HG03097 (cell line): ENCODE results near the gene GSDME.

Experiments
- ATAC-seq: cut with Tn5 transposase; IDR thresholded peaks from one replicate; pipeline ENCODE4 v1.9.1; 2021; ENCODE audit not compliant: unreplicated experiment, low FRiP score

GSDME gene

DNA sequence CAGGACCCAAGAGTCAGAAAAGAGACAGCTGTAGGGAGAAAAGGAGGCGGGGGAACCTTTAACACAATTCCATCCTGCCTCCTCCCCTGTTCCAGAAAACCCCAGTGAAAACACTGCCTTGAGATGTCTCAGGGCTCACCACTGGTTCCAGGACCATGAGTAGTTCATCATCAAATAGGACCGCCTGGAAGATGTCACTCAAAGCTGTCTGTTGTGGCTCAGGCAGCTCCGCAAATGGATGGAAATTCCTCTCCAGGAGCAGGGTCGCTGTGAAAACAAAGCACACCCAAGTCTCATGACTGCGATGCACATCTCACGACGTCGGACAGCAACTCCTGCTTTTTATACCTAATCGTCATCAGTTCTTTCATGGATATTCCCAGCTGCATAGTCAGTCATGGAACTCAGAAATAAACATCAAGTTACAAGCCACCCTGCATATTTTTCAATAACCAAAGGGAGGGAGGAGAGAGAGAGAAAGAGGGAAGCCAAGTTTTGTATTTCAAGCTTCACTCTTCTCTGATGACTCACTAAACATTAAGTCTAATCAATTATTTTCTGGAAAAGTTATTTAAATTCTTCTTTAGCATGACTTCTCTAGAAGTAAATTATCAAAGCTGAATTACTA, 49.2 kb downstream of the GSDME start:
- no peak for ATAC-seq

DNA sequence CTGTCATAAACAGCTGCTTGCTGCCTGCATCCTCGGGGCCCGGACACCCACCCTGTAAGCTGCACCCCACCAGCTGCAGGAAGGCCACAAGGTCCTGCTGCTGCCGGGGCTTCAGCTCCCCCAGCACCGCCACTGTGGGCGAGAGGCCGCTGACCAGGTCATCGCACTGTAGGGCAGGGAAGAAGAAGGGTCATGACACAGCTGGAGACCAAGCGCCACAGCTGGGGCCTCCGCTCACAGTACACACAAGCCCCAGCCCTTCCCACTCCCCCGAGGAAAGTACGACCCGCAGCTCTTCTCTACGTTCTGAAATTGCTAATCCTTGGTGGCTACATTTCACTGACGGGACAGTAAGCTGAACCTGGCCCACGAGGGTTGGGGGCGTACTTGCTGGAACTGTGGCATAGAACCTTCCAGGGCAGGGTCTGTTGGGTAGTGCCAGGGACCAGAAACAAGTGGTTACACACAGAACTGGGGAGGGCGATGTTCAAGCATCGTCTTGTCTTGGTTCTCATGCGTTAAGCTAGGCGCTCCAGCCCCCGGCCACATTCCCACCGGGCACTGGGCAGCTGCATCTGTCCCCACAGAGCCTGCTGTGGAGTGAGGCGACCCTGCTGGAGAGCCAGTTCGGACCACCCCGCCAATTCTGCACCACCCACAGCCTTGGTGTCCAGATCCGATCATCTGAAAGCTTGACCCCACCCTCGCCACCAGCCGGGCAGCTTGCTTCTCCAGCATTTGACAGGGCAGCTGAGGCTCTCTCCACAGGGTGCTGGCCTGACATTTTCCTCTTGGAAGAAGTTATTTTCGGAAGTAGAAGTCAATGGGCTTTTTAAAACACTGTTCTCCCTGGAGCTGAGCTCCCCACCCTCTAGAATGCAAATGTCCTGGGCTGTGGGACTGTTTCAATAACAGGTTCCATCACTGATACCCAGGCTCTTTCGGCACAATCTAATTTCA, 50.8 kb downstream of the GSDME start:
- no peak for ATAC-seq

DNA sequence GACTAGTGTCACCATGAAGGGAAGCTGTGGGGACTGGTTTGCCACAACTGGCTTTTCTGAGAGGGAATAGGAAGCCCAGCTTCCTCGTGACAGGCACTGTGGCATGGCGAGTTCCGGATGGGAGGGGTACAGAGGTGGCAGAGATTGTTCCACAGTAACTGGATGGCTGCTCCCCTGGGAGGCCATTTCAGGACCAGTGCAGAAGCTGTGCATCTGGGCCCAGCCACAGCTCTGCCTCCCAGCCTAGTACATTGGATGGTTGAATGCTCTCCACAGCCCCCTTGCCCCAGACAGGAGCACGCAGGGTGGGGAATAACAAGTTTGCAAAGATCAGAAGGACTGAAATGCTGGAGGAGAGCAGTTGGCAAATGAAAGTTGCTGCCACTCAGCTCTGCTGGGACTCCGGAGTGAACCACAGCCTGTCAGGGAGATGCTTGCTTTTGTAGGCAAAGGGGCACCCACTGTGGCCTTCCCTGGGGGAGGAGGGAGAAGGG, 51.8 kb downstream of the GSDME start:
- ATAC-seq: no peak

DNA sequence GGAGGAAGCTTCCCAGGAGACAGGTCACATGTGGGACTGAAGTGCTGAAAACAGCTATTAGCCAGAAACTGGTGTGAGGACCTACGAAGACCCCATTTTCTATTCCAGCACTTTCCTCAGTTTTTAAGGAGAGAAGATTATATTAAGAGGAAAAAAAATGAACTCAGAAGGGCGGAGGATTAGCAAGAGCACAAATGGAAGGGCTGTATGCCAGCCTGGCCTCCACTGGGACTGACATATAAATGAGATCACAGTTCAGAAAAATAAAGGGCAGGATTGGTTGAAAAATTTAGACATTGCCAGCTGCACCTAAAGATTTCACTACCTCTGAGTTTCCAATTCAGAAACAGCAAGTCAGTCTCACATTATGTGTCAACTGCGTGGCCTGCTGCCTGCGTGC, 53.0 kb downstream of the GSDME start:
- ATAC-seq: no peak

DNA sequence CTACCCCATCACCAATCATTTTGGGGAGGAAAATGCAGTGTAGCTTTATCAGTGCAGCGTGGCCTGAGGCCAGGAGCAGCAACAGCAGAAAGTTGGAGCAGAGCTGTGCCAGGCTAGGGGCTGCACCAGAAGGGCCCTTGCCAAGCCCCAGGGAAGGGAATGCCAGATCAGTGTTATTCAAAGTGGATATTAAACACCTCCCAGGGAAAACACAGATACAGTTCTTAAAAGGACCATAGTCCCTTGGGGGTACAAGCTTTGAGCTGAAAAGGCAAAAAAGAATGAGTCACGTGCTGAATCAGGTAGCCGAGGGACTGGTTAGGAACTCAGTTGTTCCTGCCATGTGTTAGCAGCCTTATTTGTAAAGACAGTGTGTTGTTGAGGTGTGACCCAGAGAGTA, 54.0 kb downstream of the GSDME start:
- ATAC-seq: no peak

DNA sequence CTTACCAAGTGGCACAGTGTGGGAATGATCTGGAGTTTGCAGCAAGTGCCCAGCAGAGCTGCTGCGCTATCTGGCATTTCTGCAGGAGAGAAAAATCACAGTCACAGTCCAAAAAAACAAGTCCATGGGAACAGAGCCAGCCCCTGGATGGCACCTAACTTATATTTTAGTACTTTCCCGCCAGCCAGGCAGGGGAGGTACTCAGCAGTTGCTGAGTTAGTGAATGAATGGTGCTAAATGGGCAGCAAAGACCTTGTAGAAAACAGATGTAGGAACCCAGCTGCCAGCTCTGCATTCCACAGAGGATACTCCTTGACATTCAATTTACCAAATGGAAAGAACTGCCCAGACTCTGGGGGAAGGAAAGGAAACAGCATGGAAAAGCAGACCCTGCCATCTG, 54.5 kb downstream of the GSDME start:
- ATAC-seq: no peak

DNA sequence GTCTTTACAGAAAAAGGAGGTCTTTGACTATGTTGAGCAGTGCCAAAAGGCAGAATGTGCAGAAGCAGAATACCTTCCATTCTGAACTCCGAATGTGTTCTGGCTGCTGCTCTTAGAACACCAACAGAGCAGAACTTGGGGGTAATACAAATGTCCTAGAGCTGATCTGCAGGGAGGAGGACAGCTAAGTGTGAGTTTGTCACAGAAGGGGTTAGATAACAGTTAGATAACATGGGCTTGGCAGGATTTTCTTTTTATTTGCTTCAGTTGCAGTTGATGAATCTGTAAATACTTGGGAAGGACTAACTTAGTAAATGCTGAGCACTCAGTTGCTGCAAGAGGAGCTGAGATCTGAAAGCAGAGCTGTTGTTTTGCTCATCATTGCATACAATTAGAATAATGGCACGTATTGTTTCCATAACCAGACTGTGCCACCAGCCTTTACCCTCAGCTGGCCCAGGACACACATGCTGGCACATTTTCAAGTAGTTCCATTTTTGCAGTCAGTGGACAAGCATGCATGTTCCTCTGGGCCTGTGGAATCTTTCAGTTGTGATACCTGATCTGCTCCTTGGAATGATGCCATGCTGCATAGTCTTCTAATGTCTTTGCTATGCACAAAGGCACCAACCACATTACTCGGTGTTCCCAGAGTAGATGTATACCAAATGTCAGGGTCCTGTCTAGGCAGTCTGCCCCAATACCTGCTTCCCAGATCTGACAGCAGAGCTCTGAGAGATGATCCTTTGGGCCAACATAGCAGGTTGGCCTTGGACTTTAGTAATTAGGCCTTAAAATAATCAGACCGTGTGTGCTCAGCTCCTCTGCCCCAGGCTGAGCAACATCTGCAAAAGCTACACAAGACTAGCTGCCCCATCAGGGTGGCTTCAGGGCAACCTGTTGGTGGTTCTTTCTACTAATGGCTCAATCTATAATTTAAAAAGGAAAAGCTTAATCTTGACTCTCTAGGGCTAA, 55.7 kb downstream of the GSDME start:
- no peak for ATAC-seq

DNA sequence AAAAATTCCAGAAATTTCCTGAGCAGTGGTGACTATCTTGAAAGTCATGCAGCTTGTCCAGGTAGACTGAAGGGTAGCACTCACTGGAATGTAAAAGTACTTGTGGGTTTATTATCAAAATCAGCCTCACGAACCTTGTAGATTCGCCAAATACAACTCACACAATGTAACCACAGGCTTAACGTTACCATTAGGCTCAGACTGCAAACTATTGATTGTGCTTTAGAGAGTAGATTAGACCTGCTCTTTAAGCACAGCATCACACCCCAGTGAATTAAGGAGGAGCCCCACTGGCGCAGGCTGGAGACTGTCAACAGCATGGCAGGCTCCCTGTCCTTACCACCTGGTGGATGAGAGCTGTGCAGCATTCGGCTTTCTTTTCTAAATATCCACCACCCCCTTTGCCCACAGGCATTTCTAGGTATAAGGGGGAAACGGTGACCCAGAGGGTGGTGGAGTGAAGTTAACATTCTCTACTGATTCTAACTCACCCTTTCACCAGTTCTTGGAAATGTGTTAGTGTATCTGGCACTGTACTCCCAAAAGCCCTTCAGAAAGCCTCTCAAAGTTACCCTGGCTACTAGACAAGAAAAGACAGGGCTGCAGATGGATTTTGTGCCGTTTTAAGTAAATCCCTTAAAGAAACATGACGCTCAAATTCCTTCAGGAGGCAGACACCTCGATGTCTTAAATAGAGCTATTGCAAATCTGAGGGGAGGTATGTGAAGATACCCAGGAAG, 56.6 kb downstream of the GSDME start:
- ATAC-seq: no peak

DNA sequence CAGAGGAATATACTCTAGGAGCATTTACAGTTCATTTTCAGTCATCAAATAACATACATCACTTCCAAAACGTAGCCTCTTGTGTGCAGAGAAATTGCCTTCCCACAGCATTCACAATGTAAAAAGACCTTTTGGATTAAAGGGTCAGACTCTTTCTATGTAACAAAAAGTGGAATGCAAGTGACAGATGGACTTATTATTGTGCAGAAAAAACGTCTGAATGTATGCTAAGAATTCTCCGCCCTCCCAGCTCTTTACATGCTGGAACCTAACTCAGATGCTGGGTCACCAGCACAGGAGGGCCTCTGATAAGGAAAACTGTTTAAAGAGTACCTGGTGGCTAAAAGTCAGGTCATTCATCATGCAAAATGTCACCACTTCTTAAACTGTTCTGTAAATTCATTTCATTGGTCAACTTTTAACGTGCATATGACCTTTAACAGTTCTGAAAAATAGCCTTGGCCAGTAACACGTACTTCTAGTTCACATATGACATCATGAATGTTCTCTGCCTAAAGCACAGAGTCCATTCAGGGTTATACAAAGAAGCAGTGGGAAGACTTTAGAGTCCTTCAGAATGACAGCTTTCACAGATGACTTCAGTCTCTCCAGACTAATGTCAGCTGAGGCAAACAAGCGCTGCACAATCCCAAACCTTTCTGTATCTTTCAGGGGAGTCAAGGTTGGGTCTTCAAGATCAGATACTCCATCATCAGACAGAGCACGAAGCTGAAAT, 58.6 kb downstream of the GSDME start:
- ATAC-seq: no peak

DNA sequence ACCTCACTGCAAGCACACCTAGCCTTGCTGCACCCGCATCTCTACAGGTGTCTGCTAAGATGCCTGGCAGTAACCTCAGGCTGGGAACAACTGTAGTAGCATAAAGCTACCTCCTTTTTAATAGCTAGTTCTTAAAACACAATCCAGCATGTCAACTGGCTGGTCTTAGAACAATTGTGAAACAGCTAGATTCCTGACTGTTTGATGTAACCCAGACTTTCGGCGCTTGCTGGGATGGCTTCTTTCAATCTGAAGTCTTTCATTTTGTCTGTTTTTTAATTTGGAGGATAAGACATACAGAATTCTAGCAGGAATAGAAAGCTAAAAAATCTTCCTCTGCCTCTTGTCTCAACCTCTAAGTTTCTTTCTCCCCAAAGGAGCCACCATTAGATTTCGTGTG, 59.8 kb downstream of the GSDME start:
- ATAC-seq: no peak

DNA sequence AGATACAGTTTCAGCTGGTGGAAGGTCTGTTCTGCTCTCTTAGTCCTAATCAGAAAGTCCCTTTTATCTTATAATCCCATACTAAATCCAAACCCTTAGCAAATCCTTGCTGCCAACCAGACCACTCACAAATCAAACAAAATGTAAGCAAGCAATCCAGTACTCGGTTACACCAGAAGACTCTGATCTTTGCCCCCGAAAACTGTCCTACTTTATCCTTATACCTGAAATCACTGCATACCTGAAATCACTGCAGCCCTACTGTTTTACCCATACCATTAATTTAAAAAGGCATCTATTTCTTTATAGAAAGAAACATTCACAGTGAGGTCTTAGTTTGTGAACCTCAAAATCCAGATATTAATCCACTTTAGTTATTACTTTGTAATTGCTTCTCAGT, 64.7 kb downstream of the GSDME start:
- no peak for ATAC-seq

DNA sequence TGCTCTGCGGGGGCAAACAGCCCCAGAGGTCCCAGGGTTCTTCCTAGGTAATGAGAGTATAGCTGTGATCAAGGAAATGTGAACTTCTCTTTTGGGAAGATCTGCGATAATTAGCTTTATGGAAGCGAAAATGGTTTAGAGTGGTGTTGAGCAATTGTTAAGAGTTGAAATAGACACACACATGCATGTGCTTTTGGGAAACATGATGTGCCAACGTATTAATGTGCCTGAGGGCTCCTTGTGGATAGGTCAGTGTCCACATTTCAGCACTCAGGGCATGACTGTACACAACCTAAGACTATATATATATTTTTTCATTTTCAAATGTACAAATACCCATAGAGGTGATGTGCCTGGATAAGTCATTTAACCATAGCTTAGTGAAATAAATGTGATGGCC, 67.0 kb downstream of the GSDME start:
- ATAC-seq: no peak

DNA sequence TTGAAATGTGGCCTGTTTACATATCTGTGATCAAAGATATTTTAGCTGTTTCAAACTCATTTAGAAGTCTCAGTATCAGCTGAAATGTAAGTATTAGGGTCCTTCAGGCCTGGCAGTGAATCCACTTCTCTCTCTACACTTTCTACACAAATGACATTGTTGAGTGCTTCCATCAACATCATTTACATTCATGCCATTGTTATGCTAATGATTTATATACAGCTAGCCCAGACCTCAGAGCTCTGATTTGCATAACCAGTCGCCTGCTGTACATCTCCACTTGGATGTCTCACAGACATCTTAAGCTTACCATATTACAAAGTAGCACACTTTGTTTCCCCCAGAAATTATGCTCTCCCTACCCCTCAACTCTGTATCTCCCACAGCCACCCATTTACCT, 71.6 kb downstream of the GSDME start:
- no peak for ATAC-seq

DNA sequence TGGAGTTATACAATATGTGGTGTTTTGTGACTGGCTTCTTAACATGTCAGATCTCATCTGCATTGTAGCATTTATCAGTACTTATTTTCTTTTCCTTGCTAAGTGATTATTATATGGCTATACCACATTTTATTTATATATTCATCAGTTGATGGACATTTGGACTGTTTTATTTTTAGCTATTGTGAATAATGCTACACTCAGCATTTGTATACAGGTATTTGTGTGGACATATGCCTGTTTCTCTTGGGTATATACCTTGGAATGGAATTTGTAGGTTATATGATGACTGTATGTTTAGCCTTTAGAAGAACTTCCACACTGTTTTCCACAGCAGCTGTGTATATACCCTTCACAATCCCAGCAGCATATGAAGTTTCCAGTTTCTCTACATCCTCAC, 86.5 kb downstream of the GSDME start:
- no peak for ATAC-seq

DNA sequence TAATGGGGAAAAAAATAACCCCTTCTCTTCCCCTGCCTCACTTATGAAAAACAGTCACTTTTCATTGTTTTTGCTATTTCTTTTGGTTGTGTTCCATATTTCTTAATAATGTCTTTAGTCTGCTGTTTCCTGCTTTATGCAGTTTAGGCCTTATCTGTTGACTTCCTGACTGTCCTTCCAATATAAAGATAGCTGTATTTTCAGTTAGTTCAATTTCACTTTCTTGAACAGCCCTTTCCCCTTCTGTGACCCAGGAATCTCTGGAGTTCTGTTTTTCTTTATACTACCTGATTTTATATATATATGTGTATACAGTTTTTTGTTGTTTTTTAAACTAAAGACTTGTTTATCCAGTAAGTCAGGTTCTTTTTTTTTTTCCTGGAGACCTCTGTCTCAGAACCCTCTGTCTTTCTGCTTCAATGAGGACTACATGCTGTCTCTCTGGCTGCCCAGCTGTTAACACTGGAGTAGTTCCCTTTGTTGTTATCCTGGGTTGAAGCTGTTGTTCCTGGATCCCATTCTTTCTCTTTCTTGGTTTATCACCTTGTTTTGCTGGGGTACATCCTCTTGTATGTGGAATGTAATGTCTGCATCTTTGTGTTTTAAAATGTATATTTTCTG, 87.2 kb downstream of the GSDME start:
- ATAC-seq: no peak

DNA sequence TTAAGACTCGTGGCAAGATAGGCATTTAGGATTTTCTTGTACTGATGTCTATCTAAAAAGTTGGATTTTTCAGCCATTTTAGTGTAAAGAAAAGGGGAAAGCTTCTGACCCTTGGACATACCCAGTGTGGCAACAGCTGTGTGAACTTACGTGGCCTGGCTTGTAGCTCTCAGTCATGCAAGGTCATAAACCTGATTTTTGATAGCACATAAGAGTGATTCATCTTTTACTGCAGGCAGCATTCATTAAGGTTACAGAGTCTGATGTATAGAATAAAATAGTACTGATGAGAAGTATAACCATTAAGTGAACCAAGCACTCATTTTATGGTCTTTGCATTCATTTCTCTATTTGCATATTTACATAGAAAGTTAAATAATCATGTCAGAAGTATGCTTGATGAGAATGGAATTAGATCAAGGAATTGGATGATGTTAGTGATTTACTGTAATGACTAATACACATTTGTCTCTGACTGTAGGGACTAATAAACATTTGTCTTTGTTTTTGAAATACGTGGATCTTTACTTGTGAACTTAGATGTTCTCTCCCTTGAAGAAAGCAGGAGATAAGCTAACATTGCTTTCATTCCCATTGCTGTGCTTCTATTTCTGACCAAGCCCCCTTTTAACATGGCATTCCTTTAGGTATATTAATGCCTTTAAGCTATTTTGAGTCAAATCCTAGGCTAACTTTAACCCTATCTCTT, 88.2 kb downstream of the GSDME start:
- no peak for ATAC-seq

DNA sequence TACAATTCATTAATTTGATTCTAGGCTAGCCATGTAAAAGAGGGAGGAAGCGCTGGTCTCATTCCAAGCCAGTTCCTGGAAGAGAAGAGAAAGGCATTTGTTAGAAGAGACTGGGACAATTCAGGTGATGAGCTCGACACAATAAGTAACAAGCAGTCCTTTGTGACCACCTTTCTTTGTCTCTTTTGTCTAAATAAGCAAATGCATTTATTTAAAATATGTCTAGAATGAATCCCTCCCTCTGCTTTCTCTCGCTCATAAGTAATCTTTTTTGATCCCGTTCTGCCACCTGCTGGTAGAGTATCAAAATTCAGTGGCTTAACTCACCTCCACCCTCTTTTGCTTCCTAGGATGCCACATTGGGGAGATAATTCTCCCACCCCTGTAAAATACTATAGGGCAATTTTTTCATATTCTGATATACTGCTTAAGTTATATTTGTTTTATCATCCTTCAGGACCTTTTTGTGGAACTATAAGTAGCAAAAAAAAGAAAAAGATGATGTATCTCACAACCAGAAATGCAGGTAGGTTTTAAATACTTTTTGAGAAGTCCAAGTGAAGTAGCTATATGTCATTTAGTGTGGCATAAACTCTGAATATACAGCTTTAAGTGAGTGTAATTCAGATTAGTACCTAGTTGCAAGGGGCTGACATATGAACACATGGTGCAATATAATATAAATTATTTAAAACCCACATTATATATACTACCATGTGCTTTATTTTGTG, 91.5 kb downstream of the GSDME start:
- ATAC-seq: no peak

DNA sequence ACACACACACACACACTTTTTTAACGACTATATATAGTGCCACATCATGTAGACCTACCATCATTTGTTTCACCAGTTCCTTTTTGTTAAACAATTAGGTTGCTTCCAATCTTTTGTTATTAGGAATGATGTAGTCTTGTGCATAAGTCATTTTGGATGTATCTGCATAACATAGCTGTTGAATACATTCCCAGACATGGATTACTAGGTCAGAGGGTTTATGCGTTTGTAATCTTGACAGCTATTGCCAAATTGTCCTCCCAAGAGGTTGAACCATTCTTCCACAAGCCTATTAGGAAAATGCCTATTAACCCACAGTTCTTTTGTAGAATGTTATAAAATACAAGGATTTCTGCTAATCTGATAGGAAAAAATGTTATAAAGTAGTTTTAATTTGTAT, 96.7 kb downstream of the GSDME start:
- ATAC-seq: no peak
